ENCODE results near the gene PCK1. TPM values are rescaled to one million over a fixed set of nuclear protein-coding genes. Genes with fewer than 3 reads are reported as not detected.

Gene PCK1
- total RNA-seq, 4 donors from 2014 or later: 0.10 to 3.2 (median 1.7) TPM

- TF ChIP-seq CTCF (IDR thresholded peaks at IDR 0.05 in 4 of 5, conservative IDR thresholded peaks at IDR 0.05 in 1 of 5): no peak
- TF ChIP-seq POLR2A (IDR thresholded peaks at IDR 0.05): no peak
- DNase-seq (no peak), ATAC-seq (no peak)
- Histone ChIP-seq H3K9me3 (no peaks in the 10 kb centered on the region), H3K4me1 (peaks cover 0 to under 1% of the 10 kb centered on the region in 2 donors), H3K4me3 (no peak overlapping the region), H3K36me3 (no peaks in the 10 kb centered on the region), H3K27ac (no peak overlapping the region), H3K27me3 (peaks cover 12 to 29% (median 20%) of the 10 kb centered on the region in 3 donors)
- in situ Hi-C loops (cut with MboI; ENCODE audit: low sequenced_read_pairs in 4 of 4) (no loop called here), intact Hi-C loops (cut with DNase I; ENCODE audit: low total_unique reads) (no loop called here)
Observed at GRCh38 chr20:57576617-57577550, 16.0 kb downstream of the PCK1 start.

GRCh38 chr20:57577679-57578475 lies 17.0 kb downstream of the PCK1 start:
- intact Hi-C loops (cut with DNase I; ENCODE audit: low total_unique reads): no loop called here
- in situ Hi-C loops (cut with MboI; ENCODE audit: low sequenced_read_pairs in 4 of 4): no loop called here
- Histone ChIP-seq H3K27ac (no peak overlapping the region), H3K4me1 (peaks cover 0 to 5% of the 10 kb centered on the region in 2 donors), H3K27me3 (peaks cover 18 to 26% (median 20%) of the 10 kb centered on the region in 3 donors), H3K9me3 (no peaks in the 10 kb centered on the region), H3K36me3 (no peaks in the 10 kb centered on the region), H3K4me3 (no peak overlapping the region)
- no peak for DNase-seq
- ATAC-seq: no peak
- TF ChIP-seq POLR2A (IDR thresholded peaks at IDR 0.05) (no peak), CTCF (IDR thresholded peaks at IDR 0.05 in 4 of 5, conservative IDR thresholded peaks at IDR 0.05 in 1 of 5) (no peak)

- in situ Hi-C loops (cut with MboI; ENCODE audit: low sequenced_read_pairs in 4 of 4) (no loop called here), intact Hi-C loops (cut with DNase I; ENCODE audit: low total_unique reads) (no loop called here)
- TF ChIP-seq POLR2A (IDR thresholded peaks at IDR 0.05) (no peak), CTCF (IDR thresholded peaks at IDR 0.05 in 4 of 5, conservative IDR thresholded peaks at IDR 0.05 in 1 of 5) (no peak)
- ATAC-seq (no peak), DNase-seq (no peak)
- H3K9me3 ChIP-seq: no peaks in the 10 kb centered on the region
- peaks cover 0 to 5% of the 10 kb centered on the region in 2 donors for H3K4me1 ChIP-seq
- H3K4me3 ChIP-seq: no peak overlapping the region
- H3K27ac ChIP-seq: no peak overlapping the region
- H3K36me3 ChIP-seq: no peaks in the 10 kb centered on the region
- H3K27me3 ChIP-seq: peaks cover 20 to 28% (median 22%) of the 10 kb centered on the region in 3 donors
Observed at GRCh38 chr20:57578476-57579165, 17.7 kb downstream of the PCK1 start.

GRCh38 chr20:57579331-57579897 lies 18.5 kb downstream of the PCK1 start:
- H3K4me3 ChIP-seq: no peak overlapping the region
- H3K27me3 ChIP-seq: peaks cover 14 to 28% (median 22%) of the 10 kb centered on the region in 3 donors
- no peaks in the 10 kb centered on the region for H3K9me3 ChIP-seq
- H3K36me3 ChIP-seq: no peaks in the 10 kb centered on the region
- TF ChIP-seq POLR2A (IDR thresholded peaks at IDR 0.05): no peak
- no peak for TF ChIP-seq CTCF (IDR thresholded peaks at IDR 0.05 in 4 of 5, conservative IDR thresholded peaks at IDR 0.05 in 1 of 5)
- DNase-seq (no peak), ATAC-seq (no peak)
- no peak overlapping the region for H3K27ac ChIP-seq
- in situ Hi-C loops (cut with MboI; ENCODE audit: low sequenced_read_pairs in 4 of 4): no loop called here
- peaks cover 0 to 5% of the 10 kb centered on the region in 2 donors for H3K4me1 ChIP-seq
- intact Hi-C loops (cut with DNase I; ENCODE audit: low total_unique reads): no loop called here

Data from gastrocnemius medialis (tissue), 4 donors.